IPS DF 6.9 (cell line): ENCODE data around the gene PFKM.
"Not testable (repeated sequence)": the region's sequence is repeated elsewhere in the genome, so short reads cannot be mapped to it uniquely, and the experiment has no call there.

ENCODE experiments used
- DNase-seq: peaks from one replicate; pipeline ENCODE4 v3.0.0-alpha.2; 2013; ENCODE audit warnings: low read depth, low spot score
- H3K27ac ChIP-seq: one replicate; pipeline ENCODE4 v1.5.1; 2013; ENCODE audit warnings: low read length, control low read depth
- H3K27me3 ChIP-seq: 2 replicates; pipeline ENCODE4 v1.6.1; 2013; ENCODE audit warnings: mild to moderate bottlenecking, low read length; ENCODE audit not compliant: control insufficient read depth, insufficient read depth
- H3K36me3 ChIP-seq: 2 replicates; pipeline ENCODE4 v1.6.1; 2013; ENCODE audit warnings: low read length; ENCODE audit not compliant: control insufficient read depth, insufficient read depth
- H3K4me1 ChIP-seq: 2 replicates; pipeline ENCODE4 v1.6.1; 2013; ENCODE audit warnings: low read length; ENCODE audit not compliant: control insufficient read depth, insufficient read depth
- H3K4me3 ChIP-seq: 2 replicates; pipeline ENCODE4 v1.5.1; 2013; ENCODE audit warnings: mild to moderate bottlenecking, low read length
- H3K9me3 ChIP-seq: 2 replicates; pipeline ENCODE4 v1.6.1; 2013; ENCODE audit warnings: low read length, inconsistent platforms; ENCODE audit not compliant: control insufficient read depth, insufficient read depth
- WGBS: extraction: QIAGEN DNeasy Blood & Tissue Kit; methylation state at CpG from one replicate; pipeline ENCODE4 v1.1.7; 2013; ENCODE audit warnings: mixed read lengths, missing lambda C conversion rate; ENCODE audit not compliant: insufficient read length, insufficient coverage; 5-methylcytosine and 5-hydroxymethylcytosine counted together

The PFKM gene

DNA sequence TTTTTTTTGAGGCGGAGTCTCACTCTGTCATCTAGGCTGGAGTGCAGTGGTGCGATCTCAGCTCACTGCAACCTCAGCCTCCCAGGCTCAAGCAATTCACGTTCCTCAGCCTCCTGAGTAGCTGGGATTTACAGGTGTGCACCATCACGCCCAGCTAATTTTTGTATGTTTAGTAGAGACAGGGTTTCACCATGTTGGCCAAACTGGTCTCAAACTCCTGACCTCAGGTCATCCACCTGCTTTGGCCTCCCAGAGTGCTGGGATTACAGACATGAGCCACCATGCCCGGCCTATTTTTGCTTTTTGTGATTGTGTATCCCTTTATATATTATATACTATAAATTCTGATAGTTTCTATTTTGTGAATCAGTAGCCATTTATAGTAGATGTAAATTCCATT lies 36.6 kb downstream of the PFKM start:
- H3K36me3 ChIP-seq, H3K27ac ChIP-seq, H3K9me3 ChIP-seq, H3K4me3 ChIP-seq, H3K27me3 ChIP-seq, H3K4me1 ChIP-seq, DNase-seq: not testable (repeated sequence)
- no CpG with 5 or more reads among the region's 5 CpGs for WGBS

DNA sequence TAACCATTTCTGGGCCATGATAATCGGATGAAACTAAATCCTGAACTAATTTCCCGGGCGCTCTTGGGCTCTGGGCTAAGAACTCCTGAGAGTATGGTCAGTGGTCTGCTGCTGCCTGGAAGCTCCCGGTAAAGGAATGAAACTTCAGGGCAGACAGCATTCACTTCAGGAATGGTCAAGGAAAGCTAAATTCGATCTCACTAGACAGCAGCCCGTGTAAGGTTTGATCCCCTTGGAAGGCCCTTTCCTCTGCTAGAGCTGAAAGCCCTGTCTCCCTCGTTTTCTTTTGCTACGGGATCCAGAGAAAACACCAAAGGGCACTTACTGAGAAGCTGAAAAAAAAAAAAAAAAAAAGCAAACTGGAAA lies 37.5 kb downstream of the PFKM start:
- WGBS = no CpG with 5 or more reads among the region's 8 CpGs

DNA sequence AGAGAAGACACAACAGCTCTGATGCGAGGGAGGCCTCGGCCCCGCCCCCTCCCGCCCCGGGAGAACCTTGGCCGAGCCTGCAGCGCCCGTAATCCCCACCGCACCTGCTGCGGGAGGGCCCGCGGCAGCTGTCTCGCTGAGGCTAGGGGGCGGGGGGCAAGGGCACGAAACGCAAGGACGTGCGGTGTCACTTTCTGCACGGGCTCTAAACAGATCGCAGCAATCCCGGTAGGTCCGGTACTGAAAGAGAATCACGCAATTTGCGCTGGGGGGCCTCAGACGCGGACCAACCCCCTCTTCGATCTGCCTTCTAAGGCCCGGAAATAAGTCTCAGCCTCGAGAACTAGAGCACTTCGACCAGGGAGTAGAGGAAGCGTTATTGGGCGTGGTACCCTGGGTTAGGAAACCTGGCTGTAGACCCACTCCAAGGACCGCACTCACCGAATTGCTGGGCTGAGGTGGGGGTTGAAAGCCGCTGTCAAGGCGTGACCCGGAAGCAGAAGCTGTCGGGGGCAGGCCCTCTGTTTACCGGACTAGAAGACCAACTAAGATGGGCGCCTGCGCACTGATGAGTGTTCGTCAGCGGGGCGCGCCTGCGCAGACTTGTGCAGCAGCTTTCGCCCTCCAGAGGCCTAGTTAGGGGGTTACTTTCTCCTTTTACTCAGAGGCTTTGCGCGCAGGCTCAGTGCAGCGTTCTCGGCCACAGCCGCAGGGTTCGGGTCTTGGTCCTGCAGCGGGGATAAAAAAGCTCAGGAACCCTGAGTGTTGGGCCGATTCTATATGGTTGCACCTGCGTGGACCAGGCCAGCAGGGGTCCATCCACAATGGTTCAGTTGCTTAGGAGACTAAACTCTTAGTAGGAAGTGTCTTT lies 38.1 kb downstream of the PFKM start, which contains the start of gene ASB8:
Gene ASB8, minus strand, starts transcription at position 498 of the 871 bp plus-strand sequence. CDS start 4,019 bp downstream, outside the sequence.
- no CpG with 5 or more reads among the region's 56 CpGs for WGBS
- DNase-seq = peak; percentile 99
- H3K27ac ChIP-seq = no peak within 1 kb of the TSS
- no peaks in the 10 kb centered on the region for H3K27me3 ChIP-seq
- no peaks in the 10 kb centered on the region for H3K9me3 ChIP-seq
- H3K4me3 ChIP-seq = peak within 1 kb of the TSS; percentile 69
- peaks cover 3% of the 10 kb centered on the region; the same call in 1 of the 2 replicates for H3K4me1 ChIP-seq
- H3K36me3 ChIP-seq = no peaks in the 10 kb centered on the region

More for the DNA sequence above, 37.5 kb downstream of the PFKM start:
- DNase-seq = no peak
- Histone ChIP-seq H3K27me3 (no peaks in the 10 kb centered on the region), H3K36me3 (no peaks in the 10 kb centered on the region), H3K4me3 (peak overlapping the region; percentile 69; the same call in 1 of the 2 replicates), H3K9me3 (no peaks in the 10 kb centered on the region), H3K27ac (no peak overlapping the region), H3K4me1 (peaks cover 3% of the 10 kb centered on the region; the same call in 1 of the 2 replicates)

DNA sequence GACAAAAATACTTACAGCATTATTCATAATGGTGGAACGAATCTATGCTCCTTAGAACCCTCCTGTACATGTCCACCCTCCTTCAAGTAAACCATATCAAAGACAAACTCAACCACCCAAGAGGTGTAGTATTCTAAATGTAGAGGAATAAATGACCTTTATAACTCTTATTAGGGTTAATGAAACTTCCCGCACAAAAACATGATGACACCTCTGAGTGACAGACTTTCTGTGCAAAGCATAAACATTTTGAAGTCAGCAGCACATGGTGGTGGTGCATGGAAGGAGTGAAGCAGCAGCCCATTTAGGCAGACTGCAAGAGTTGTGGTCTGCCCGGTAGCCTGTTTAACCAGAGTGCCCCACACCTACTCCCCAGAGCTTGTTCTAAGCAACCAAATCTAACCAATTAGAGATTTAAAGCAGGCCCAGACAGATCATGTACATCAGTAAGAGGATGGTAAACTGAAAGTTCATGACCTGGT lies 38.8 kb downstream of the PFKM start:
- no peak overlapping the region for H3K27ac ChIP-seq
- no peak for DNase-seq
- no peak overlapping the region for H3K4me3 ChIP-seq

DNA sequence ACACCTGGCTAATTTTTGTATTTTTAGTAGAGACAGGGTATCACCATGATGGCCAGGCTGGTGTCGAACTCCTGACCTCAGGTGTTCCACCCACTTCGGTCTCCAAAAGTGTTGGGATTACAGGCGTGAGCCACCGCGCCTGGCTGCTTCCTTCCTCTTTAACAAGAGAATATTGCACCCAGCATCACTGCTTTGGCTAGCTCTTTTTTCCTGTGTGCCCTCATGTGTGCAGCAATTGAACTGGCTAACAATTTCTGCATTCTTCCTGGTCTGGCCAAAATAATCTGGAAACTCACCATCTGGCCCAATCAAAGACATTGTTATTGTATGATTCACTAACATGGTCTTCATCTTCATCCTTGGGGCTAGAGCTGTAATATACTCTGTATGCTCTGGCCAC lies 40.9 kb downstream of the PFKM start:
- no peak for DNase-seq
- H3K9me3 ChIP-seq = no peaks in the 10 kb centered on the region
- H3K4me1 ChIP-seq = peaks cover 3% of the 10 kb centered on the region; the same call in 1 of the 2 replicates
- WGBS = no CpG with 5 or more reads among the region's 5 CpGs
- no peaks in the 10 kb centered on the region for H3K27me3 ChIP-seq
- no peak overlapping the region for H3K27ac ChIP-seq
- H3K36me3 ChIP-seq = no peaks in the 10 kb centered on the region
- no peak overlapping the region for H3K4me3 ChIP-seq

More for the DNA sequence above, 38.8 kb downstream of the PFKM start:
- Histone ChIP-seq H3K9me3 (no peaks in the 10 kb centered on the region), H3K4me1 (peaks cover 3% of the 10 kb centered on the region; the same call in 1 of the 2 replicates), H3K36me3 (no peaks in the 10 kb centered on the region), H3K27me3 (no peaks in the 10 kb centered on the region)
- no CpG with 5 or more reads among the region's 3 CpGs for WGBS

DNA sequence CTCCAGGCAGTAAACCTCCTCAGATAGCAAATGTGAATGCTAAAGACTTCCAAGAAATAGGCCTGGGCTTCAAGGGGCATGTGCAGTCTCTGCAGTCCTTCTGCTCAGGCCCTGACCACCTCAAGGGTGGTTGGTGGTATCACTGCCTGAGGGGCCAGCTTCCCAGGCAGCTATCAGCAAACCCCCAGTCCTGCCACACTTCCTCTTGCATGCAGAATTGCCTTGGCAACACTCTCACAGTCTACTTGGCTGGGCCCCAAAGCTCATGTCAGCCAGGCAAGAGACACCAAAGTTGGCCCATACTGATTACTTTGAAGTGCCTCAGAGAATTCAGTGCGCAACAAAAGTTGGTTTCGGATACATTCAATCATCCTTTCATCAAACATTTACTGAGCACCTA lies 41.6 kb downstream of the PFKM start:
- Histone ChIP-seq H3K4me3 (no peak overlapping the region), H3K27me3 (no peaks in the 10 kb centered on the region), H3K36me3 (no peaks in the 10 kb centered on the region), H3K9me3 (no peaks in the 10 kb centered on the region), H3K4me1 (peaks cover 3% of the 10 kb centered on the region; the same call in 1 of the 2 replicates), H3K27ac (no peak overlapping the region)
- no CpG with 5 or more reads among the region's 2 CpGs for WGBS
- no peak for DNase-seq

DNA sequence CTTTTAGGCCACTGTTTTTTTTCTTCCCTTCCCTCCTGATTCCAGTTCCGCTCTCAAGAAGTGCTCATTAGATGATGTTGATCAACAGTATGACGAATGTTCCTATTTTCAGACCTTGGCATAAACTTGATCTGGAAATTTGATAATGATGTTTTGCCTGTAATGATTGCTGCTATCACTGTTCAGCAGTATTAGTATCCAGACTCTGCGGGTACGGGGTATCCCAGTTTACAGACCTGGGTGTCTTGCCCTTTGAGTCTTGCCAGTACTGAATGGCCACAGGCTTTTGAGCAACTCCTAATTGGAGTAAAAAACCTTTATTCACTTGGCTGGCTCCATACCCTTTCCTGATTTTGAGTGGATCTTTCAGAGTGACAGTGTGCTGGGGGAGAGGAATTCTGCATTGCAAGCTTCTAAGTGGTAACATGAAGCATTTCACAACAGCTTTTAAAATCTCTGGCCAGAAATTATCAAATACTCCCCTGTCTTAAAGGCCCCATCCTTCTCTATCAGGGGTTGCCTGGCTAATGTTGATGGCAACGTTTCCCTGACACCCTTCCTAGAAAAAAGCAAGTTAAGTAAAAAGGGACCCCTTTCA lies 44.1 kb downstream of the PFKM start:
- no peak for DNase-seq
- Histone ChIP-seq H3K27ac (no peak overlapping the region), H3K9me3 (no peaks in the 10 kb centered on the region), H3K4me3 (no peak overlapping the region), H3K27me3 (no peaks in the 10 kb centered on the region), H3K36me3 (no peaks in the 10 kb centered on the region), H3K4me1 (no peaks in the 10 kb centered on the region; the same call in 1 of the 2 replicates)
- no CpG with 5 or more reads among the region's 5 CpGs for WGBS

DNA sequence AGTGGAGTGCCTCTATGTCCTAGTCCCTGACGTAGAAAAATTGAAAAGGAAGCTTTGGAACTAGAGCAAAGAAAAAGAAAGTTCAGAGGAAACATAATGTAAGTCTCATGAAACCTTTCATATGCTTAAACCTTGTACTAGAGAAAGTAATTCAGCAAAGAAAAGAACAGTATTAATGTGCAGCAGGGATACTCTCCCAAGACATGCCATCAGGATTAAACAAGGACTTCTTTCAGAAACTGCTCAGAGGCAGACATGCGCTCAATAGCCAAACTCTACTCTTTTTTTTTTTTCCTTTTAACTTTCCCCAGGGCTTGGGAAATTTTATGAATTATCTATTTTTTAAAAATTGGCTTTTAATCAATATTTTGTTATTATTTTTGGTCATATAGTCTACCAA lies 45.3 kb downstream of the PFKM start:
- Histone ChIP-seq H3K4me1 (no peaks in the 10 kb centered on the region), H3K9me3 (no peaks in the 10 kb centered on the region), H3K27me3 (no peaks in the 10 kb centered on the region), H3K4me3 (no peak overlapping the region), H3K27ac (no peak overlapping the region), H3K36me3 (no peaks in the 10 kb centered on the region)
- no peak for DNase-seq
- no CpG with 5 or more reads among the region's 2 CpGs for WGBS

DNA sequence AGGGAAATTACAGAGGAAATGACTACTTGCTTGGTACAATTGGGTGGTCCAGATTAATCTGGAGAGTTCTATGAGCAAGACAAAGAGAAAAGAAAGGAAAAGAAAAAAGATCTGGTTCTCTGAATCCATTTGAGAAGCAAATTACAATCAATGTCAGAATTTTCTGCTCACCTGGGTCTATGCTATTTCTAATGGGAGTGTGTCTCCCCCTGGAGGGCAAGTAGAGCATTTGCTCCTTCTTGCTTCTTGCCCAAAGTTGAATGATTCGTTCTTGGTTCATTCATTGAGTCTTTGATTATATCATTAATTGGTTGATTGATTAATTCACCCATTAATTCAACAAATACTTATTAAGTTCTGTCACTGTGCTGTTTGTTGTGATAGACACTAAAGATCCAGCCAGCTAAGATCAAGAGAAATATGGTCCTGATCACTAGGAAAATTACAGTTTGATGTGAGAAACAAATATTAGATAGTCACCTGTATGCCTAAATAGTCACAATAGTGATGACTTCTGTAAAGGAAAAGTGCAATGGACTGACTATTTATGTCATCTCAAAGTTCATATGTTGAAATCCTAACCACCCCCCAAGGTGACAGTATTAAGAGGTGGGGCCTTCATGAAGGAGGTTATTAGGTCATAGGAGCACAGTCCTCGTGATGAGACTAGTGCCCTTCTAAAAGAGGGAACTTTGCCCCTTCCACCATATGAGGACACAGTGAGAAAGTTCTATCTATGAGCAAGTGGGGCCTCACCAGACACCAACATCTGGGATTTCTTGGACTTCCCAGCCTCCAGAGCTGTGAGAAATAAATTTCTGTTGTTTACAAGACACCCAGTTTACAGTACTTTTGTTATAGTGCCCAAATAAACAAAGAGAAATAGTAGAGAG lies 46.2 kb downstream of the PFKM start:
- H3K4me1 ChIP-seq = no peaks in the 10 kb centered on the region
- no peak for DNase-seq
- no CpG with 5 or more reads among the region's 2 CpGs for WGBS
- H3K9me3 ChIP-seq = no peaks in the 10 kb centered on the region
- H3K36me3 ChIP-seq = no peaks in the 10 kb centered on the region
- no peak overlapping the region for H3K27ac ChIP-seq
- no peaks in the 10 kb centered on the region for H3K27me3 ChIP-seq
- no peak overlapping the region for H3K4me3 ChIP-seq

DNA sequence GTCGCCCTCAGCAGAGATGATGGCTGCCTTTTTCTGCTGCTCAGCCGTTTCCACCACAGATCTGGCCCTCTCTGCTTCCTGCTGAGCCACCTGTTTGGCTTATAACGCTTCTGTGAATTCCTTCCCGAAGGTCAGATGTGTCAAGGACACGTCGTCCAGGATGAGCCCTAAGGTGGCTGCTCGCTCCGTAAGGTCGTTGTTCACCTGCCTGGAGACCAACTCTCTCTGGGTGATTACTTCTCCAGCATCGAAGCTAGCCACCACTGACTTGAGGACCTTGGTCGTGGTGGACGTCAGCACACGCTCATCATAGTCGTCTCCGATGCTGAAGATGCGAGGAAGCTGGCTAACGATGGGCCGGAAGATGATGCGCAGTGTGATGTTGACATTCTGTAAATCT lies 49.8 kb downstream of the PFKM start:
- H3K9me3 ChIP-seq = no peaks in the 10 kb centered on the region
- H3K36me3 ChIP-seq = no peaks in the 10 kb centered on the region
- no peak overlapping the region for H3K27ac ChIP-seq
- H3K27me3 ChIP-seq = no peaks in the 10 kb centered on the region
- no peak overlapping the region for H3K4me3 ChIP-seq
- WGBS = no CpG with 5 or more reads among the region's 19 CpGs
- no peaks in the 10 kb centered on the region for H3K4me1 ChIP-seq
- no peak for DNase-seq
